GM21528 (cell line): ENCODE data around the gene VDR.
"Not testable (repeated sequence)": the region's sequence is repeated elsewhere in the genome, so short reads cannot be mapped to it uniquely, and the experiment has no call there.

Source experiments
- ATAC-seq: cut with Tn5 transposase; IDR thresholded peaks from one replicate; pipeline ENCODE4 v1.9.1; 2021; ENCODE audit warnings: mild to moderate bottlenecking, moderate library complexity; ENCODE audit not compliant: unreplicated experiment, low FRiP score

Gene VDR

DNA sequence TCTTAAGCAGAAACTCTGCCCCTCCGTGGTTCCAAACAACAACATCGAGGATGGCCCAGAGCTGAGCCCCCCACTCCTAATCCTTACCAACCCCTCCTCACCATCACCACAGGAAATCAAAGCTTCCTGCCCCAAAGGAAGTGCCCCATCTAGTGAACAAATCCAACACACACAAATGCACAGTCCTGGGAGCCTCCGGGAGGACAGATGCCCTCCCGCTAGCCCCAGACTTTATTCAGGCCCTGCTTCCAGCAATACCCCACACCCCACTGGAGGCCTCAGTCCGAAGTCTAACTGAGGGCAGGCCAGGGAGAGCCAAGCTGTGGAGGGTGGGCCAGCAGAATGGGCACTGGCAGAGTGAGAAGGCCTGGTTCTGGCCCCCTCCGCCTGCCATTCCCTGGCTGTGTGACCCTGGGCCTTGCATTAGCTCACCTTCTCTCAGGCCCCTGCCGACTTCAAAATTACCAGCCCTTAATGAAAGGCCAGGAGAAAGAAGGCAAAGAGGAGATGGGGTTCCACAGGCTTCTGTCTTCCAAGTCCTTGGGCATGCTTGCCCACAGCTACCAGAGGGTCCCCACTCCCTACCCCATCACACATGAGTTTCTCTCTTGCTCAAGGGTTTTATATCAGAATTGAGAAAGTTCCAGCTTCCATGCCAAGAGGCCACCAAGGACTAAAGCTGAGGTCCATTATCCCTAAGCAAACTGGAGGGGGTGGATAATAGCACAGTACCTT, 87.4 kb downstream of the VDR start:
- ATAC-seq = no peak

DNA sequence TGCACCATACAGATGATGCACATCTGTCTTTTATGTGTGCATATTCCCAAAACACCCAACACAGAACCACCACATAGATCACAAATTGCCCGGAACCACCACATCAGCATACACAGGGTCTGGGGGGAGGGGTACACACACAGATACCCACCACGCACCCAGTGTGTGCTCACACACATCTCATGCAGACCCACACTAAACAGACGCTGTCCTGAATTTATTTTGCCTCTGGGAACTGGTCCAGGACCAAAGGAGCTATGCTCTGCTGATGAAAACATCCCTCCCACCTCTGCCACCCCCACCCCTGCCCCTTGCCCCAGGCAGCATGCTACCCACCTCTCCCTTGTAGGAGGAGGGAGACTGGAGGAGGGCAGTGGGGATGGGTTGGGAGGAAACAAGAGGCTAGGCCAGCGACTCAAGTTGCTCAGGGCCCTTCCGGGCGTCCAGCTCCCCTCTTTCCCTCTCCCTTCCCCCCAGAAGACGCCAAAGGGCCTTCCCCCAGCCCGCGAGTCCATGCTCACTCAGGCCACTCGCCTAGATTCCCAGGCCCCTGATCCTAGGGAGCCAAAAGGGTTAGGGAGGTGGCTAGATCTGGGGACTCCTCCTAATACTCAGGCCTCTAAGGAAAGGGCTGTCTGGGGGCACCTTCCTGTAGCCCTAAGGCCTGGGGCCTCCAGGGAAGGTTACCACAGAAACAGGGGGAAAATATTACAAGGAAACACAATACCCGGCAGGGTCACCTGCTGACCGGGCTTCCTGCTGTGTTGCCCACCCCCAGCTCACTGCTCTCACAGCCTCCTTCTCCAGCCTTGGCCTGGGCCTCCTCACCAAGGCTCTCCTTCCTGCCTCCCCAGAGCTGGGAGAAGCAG, 88.2 kb downstream of the VDR start:
- ATAC-seq = no peak

DNA sequence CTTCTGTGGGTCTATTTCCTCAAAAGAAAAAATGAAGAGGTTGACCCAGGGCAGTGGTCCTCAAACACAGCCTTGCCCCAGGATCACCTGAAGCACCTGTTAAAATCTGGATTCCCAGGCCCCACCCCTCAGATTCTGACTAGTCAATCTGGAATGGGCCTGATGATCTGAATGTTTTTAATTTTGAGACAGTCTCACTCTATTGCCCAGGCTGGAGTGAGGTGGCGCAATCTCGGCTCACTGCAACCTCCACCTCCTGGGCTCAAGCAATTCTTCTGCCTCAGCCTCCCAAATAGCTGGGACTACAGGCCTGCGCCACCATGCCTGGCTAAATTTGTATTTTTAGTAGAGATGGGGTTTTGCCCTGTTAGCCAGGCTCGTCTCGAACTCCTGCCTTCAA, 89.3 kb downstream of the VDR start:
- ATAC-seq = not testable (repeated sequence)

- ATAC-seq = no peak
These were observed 90.1 kb downstream of the VDR start for GRCh38 chr12:47814539-47815170.

- peak; percentile 12 for ATAC-seq
These were observed 91.1 kb downstream of the VDR start for GRCh38 chr12:47813511-47814196.

DNA sequence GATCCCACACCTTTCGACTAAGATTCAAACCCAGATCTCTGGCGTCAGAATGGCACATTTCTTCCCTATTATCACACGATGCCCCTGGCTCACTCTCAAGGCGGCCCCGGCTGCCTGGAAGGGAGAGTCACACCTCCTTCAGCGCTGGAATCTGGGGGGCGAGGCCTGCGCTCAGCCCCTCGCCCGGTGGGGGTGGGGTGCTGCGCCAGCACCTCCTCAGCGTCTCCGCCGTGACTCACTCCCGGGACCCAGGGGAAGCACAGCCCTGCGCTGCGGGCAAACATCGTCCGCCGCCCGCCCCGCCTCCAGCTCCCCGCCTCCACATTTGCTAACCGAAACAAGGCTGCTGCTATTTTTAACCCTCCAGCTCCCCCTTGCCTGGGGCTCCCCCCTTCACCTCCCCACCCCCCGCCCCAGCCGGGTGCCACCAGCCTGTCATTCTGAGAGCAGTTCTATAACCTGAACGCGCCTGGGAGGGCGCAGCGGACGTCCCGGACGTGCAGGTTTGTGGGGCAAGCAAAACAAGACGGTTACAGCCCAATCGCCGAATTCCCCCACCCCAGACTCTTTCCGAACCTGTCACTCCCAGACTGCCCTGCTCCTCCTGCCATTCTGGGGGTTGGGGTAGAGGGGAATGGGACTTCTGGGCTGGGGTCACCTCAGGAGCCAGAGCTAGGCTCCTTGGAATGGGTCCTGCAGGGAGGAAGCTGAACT, 91.8 kb downstream of the VDR start:
- ATAC-seq = peak; percentile 59

DNA sequence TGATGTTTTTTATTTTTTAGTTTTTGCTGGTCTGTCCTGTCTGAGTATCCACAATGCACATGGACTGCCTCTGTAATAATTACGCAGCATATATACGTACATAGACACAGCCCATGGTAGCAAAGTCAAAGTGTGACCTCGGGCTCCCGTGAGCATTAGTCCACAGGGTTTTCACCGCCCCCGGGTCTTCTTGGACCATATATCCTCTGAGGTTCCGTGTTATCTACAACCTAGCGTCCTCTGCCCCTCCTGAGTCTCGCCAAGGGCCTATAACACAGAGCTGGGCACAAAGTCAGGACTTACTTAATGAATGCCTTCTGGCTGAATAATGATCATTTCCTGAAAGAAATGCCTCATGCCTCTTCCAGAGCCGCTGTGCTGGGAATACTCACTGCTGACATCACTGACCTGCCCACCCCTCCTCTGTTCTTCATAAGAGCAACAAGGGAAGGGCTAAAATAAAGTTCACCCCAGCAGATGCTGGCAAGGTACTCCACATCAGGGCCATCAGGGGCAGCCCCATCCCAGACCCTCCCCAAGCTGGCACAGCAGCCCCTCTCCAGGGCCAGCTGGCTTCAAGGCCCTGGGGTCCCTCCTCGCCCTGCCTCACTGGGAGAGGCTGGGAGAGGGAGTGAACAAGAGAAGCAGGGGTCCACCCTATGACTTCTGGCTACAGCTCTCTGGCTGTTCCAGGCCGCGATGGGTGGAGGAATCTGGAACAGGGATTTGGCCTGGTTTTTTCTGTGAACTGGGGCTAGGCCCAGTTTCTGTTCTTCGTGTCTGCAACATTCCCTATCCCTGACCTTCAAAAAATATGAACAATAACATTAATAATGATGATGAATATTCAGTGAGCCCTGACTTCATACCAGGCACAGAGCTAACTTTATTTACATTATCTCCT, 93.0 kb downstream of the VDR start:
- no peak for ATAC-seq

GRCh38 chr12:47811072-47811396, 93.8 kb downstream of the VDR start:
- ATAC-seq = no peak

- not testable (repeated sequence) for ATAC-seq
These were observed 95.3 kb downstream of the VDR start for GRCh38 chr12:47809518-47809917.

DNA sequence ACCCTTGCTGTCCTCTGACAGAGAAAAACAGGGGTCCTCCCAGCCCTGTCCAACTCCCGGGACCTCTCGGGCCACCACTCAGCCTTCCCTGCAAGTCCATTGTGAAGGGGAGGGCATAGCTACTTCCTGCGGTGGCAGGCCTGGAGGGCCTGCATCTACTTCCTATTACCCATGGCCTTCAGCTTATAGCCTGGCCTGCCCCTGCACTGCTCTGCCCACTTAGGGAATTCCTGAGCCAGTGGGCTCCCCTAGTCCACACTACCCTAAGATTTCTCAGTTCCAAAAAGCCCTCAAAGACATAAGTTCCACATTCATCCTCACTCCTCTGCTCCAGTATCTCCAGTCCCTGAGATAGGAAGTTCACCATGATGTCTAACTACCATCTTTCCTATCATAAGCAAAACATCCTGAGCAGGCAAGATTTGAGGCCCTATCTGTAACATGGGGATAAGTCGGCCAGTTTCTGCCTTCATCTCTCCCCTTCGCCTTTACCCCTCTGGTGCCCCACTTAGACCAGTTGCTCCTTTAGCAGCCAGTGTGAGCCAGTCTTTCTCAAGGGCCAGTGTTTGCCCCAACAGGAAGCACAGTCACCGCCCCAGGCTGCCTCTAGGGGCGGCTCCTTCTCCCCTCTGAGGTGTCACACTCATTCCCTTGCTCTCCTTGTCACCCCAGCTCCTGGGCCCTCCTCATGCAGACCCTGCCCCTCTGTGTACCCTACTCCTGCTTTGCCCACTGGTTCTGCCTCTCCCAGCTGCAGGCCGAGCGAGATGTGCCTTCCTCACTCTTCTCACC, 96.0 kb downstream of the VDR start:
- ATAC-seq = no peak

DNA sequence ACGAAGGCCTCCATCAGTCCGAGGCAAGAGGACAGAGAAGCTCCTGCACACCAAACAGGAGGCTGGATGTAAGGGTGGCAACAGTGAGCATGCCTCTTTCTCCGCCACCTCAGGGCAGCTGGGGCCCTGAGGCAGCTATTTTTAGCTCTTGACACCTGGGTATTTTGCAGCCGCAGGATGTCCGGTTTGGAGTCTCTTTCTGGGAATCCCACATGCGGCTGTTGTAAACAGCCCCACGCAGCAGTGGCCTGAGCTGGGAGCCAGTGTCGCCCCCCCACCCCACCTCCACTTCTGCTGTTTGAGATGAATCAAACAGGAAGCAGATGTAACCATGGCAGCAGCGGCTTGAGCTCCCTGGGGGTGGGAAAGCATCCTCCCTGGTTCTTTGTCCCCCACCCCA, 96.7 kb downstream of the VDR start:
- no peak for ATAC-seq

GRCh38 chr12:47807338-47807737, 97.5 kb downstream of the VDR start:
- no peak for ATAC-seq

- ATAC-seq = no peak
These were observed 99.4 kb downstream of the VDR start for GRCh38 chr12:47805417-47805816.

DNA sequence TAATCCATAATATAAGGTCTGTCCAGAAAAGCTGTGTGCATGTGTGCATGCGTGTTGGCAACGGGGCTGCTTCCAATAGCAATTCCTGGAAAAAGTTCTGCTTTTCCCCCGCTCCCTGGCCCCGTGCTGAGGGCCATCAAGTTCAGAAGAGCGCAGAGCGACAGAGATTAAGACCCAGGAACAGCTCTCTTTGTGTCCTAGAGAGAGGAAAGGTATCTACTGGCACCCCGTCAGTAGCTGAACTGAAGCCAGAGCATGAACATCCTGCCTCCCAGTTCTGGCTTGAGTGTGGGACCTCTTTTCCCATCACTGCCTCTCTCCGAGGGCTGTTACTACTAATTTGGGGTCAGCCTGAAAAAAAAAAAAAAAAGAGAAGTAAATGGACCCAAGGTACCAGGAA, 100.6 kb downstream of the VDR start:
- no peak for ATAC-seq

DNA sequence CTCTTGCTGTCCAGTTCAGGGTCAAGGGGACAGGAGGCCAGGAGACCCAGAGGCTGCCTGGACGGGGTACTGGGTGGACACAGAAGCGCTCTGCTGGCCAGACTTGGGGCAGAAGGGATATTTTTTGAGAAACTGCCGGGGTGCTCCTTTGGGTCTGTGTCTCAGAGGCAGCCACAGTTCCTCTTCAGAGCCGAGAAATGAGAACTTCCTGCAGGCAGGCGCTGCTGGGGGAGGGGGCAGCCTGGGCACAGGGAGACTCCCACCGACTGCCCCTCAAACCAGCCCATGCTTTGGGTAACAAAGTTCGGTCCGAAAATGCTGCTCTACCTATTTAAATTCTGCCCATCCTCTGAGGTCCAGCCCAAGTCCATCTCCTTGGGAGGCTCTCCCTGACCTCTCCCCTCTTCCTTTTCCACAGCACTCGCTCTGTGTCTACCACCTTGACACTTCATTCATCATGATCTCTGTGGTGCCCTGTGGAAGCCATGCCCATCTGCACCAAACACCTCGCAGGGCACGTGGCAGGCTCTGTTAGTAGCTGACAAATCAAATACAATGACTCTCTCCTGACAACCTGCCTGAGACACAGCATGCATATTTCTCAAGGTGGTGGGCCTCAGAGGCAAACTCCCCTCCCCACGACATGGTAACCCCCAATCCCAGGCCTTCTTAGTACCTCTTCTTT, 101.5 kb downstream of the VDR start:
- ATAC-seq = no peak

- ATAC-seq = no peak
These were observed 102.5 kb downstream of the VDR start for GRCh38 chr12:47802312-47802711.

GRCh38 chr12:47801904-47802246, 102.9 kb downstream of the VDR start:
- no peak for ATAC-seq
